Natural killer cell (primary cell): ENCODE results near the gene PRPSAP2. TPM values are rescaled to one million over a fixed set of nuclear protein-coding genes. Genes with fewer than 3 reads are reported as not detected.

Experiments
- ATAC-seq, 3 donors: fragments of 150-1000 bp in 2 of 3; fragments of 200-7000 bp in 1 of 3; cut with Tn5 transposase; 1 replicate in 1 of 3; 2 replicates in 2 of 3; pipeline ENCODE4 v1.10.0; 2021; ENCODE audit warnings: mild to moderate bottlenecking in 2 of 3, moderate library complexity in 2 of 3
- DNase-seq, 2 donors: peaks; one replicate each; pipeline versions ENCODE4 v3.0.0 to v3.0.0-alpha.2; 2013 to 2021; ENCODE audit warnings: mixed read lengths in 1 of 2
- H3K27ac ChIP-seq: one replicate; pipeline ENCODE4 v1.5.1; 2013; ENCODE audit warnings: mild to moderate bottlenecking, low read length
- H3K27me3 ChIP-seq: one replicate; pipeline ENCODE4 v1.6.1; 2013; ENCODE audit warnings: low read length; ENCODE audit not compliant: control insufficient read depth, insufficient read depth
- H3K36me3 ChIP-seq: one replicate; pipeline ENCODE4 v1.6.1; 2013; ENCODE audit warnings: low read length; ENCODE audit not compliant: control insufficient read depth, insufficient read depth
- H3K4me1 ChIP-seq: one replicate; pipeline ENCODE4 v1.6.1; 2013; ENCODE audit warnings: low read length; ENCODE audit not compliant: control insufficient read depth, insufficient read depth
- H3K4me3 ChIP-seq: one replicate; pipeline ENCODE4 v1.5.1; 2013; ENCODE audit warnings: low read length
- H3K9me3 ChIP-seq: one replicate; pipeline ENCODE4 v1.6.1; 2013; ENCODE audit warnings: low read length; ENCODE audit not compliant: control insufficient read depth, insufficient read depth
- H3K27ac Mint-ChIP-seq, 2 donors: one replicate each; pipeline ENCODE4 v1.8.0; 2022; ENCODE audit warnings: mild to moderate bottlenecking in 2 of 2, mixed read lengths in 2 of 2, moderate library complexity in 1 of 2
- H3K27me3 Mint-ChIP-seq, 2 donors: one replicate each; pipeline ENCODE4 v1.8.0; 2022; ENCODE audit warnings: low read depth in 2 of 2, mixed read lengths in 2 of 2
- H3K36me3 Mint-ChIP-seq: one replicate; pipeline ENCODE4 v1.8.0; 2022; ENCODE audit warnings: mixed read lengths
- H3K4me1 Mint-ChIP-seq, 2 donors: one replicate each; pipeline ENCODE4 v1.8.0; 2022; ENCODE audit warnings: mixed read lengths in 2 of 2
- H3K4me3 Mint-ChIP-seq: one replicate; pipeline ENCODE4 v1.8.0; 2022; ENCODE audit warnings: mild to moderate bottlenecking, moderate library complexity, mixed read lengths
- H3K9me3 Mint-ChIP-seq, 2 donors: one replicate each; pipeline ENCODE4 v1.8.0; 2022; ENCODE audit warnings: mixed read lengths in 2 of 2
- CTCF ChIP-seq: fragments of 200-600 bp; IDR thresholded peaks from one replicate; pipeline ENCODE4 v1.8.0; 2022; ENCODE audit warnings: antibody characterized with exemption
- WGBS: methylation state at CpG from one replicate; pipeline ENCODE4 v1.1.7; 2013; ENCODE audit warnings: missing lambda C conversion rate; ENCODE audit not compliant: insufficient coverage; 5-methylcytosine and 5-hydroxymethylcytosine counted together
- intact Hi-C: fragments of 100-400 bp; cut with micrococcal nuclease; formaldehyde crosslinking; loops from one replicate; pipeline ENCODE4 v1.14.2; 2022
- total RNA-seq, 4 donors: library from RNA; stranded (reverse); fragments of 120-200 nt in 1 of 4; gene quantifications; one replicate each; pipeline versions ENCODE4 v1.2.3 to v1.2.4, GENCODE V29; 2013 to 2022

PRPSAP2 gene
- total RNA-seq, 3 donors from 2014 or later (not counting 1 experiment from before 2014, with no cell fraction given), result 33.4 to 48.2 (median 33.8) TPM

- ATAC-seq (no peak), DNase-seq (peak in 1 of 2 donors; percentile 46)
- Histone ChIP-seq H3K36me3 (peaks cover 20% of the 10 kb centered on the region), H3K9me3 (no peaks in the 10 kb centered on the region), H3K27me3 (no peaks in the 10 kb centered on the region), H3K4me3 (no peak overlapping the region), H3K27ac (no peak overlapping the region), H3K4me1 (peaks cover 8% of the 10 kb centered on the region)
- Mint-ChIP-seq H3K36me3 (peaks cover 9% of the 10 kb centered on the region), H3K9me3 (no peaks in the 10 kb centered on the region), H3K4me1 (peaks cover 17% of the 10 kb centered on the region in 2 donors), H3K27ac (no peak overlapping the region), H3K4me3 (no peak overlapping the region), H3K27me3 (no peaks in the 10 kb centered on the region)
- intact Hi-C loops, result no loop called here
- TF ChIP-seq CTCF, result no peak
- 100% methylated on average over 1 of the region's 1 CpG for WGBS
Measured at GRCh38 chr17:18925187-18925586, 67.3 kb downstream of the PRPSAP2 start.

- Mint-ChIP-seq H3K27me3 (no peaks in the 10 kb centered on the region), H3K4me1 (peaks cover 11 to 12% of the 10 kb centered on the region in 2 donors), H3K36me3 (peaks cover 9% of the 10 kb centered on the region), H3K9me3 (no peaks in the 10 kb centered on the region), H3K4me3 (no peak overlapping the region), H3K27ac (no peak overlapping the region)
- no peak for TF ChIP-seq CTCF
- peaks cover 27% of the 10 kb centered on the region for H3K36me3 ChIP-seq
- H3K4me3 ChIP-seq, result no peak overlapping the region
- no peaks in the 10 kb centered on the region for H3K9me3 ChIP-seq
- no peak overlapping the region for H3K27ac ChIP-seq
- 90% methylated on average over 9 of the region's 9 CpGs for WGBS
- no peaks in the 10 kb centered on the region for H3K27me3 ChIP-seq
- ATAC-seq (no peak), DNase-seq (peak in 1 of 2 donors; percentile 21)
- intact Hi-C loops, result no loop called here
- no peaks in the 10 kb centered on the region for H3K4me1 ChIP-seq
Measured at GRCh38 chr17:18928628-18929125, 70.7 kb downstream of the PRPSAP2 start.

GRCh38 chr17:18932360-18933055 is 74.6 kb downstream of the PRPSAP2 start:
- peaks cover 11 to 12% of the 10 kb centered on the region in 2 donors for H3K4me1 Mint-ChIP-seq
- Histone ChIP-seq H3K9me3 (no peaks in the 10 kb centered on the region), H3K4me1 (no peaks in the 10 kb centered on the region), H3K4me3 (no peak overlapping the region), H3K27me3 (no peaks in the 10 kb centered on the region), H3K36me3 (peaks cover 20% of the 10 kb centered on the region), H3K27ac (no peak overlapping the region)
- no peaks in the 10 kb centered on the region for H3K9me3 Mint-ChIP-seq
- no peak for TF ChIP-seq CTCF
- DNase-seq, result no peak
- WGBS, result 41% methylated on average over 5 of the region's 5 CpGs
- peaks cover 0 to 6% of the 10 kb centered on the region in 2 donors for H3K27me3 Mint-ChIP-seq
- peak overlapping the region; percentile 75 to 78 for H3K27ac Mint-ChIP-seq
- peak; percentile 65 to 93 (median 87) for ATAC-seq
- intact Hi-C loops, result no loop called here
- H3K36me3 Mint-ChIP-seq, result peaks cover 9% of the 10 kb centered on the region
- H3K4me3 Mint-ChIP-seq, result no peak overlapping the region
